GM11168 (cell line): ENCODE measurements around the gene MPP4.

ENCODE experiments used
- in situ Hi-C: fragments of 300-500 bp; cut with MboI; formaldehyde crosslinking; loops from one replicate; pipeline ENCODE4 v1.12.0; 2022; ENCODE audit warnings: low sequenced_read_pairs; ENCODE audit not compliant: unreplicated experiment

MPP4 gene, protein sequence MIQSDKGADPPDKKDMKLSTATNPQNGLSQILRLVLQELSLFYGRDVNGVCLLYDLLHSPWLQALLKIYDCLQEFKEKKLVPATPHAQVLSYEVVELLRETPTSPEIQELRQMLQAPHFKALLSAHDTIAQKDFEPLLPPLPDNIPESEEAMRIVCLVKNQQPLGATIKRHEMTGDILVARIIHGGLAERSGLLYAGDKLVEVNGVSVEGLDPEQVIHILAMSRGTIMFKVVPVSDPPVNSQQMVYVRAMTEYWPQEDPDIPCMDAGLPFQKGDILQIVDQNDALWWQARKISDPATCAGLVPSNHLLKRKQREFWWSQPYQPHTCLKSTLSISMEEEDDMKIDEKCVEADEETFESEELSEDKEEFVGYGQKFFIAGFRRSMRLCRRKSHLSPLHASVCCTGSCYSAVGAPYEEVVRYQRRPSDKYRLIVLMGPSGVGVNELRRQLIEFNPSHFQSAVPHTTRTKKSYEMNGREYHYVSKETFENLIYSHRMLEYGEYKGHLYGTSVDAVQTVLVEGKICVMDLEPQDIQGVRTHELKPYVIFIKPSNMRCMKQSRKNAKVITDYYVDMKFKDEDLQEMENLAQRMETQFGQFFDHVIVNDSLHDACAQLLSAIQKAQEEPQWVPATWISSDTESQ

DNA sequence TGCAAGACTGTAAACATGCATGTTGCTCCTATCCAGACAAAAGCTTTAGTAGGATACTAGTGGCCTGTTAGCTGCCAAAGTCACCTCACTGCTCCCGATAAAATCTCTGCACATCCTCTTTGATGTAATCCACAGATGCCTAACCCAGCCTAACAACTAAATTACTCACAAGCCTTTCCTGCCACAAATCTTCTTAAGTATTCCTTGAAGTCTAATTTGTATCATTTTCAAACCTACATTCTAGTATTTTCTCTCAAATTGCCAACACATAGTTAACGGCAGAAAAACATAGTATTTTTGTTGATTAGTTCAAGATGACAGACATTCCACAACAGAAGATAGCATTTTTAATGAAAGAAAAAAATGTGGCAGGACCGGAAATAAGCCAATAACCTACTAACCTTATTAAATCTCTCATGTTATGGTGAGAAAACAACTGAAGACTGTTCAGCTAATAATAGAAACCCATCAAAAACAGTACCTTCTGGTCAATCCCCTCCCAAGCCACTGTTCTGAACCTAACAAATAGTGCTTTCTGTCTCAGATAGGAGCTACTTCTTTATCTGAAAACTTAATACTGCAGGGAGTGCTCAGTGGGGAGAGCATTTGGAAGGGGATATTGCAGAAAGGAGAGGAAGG is at the start of gene MPP4:
MPP4 (minus strand) TSS at position 57 of the 639 bp plus-strand sequence. CDS start 4,690 bp downstream, outside the sequence.
- in situ Hi-C loops = no loop called here

DNA sequence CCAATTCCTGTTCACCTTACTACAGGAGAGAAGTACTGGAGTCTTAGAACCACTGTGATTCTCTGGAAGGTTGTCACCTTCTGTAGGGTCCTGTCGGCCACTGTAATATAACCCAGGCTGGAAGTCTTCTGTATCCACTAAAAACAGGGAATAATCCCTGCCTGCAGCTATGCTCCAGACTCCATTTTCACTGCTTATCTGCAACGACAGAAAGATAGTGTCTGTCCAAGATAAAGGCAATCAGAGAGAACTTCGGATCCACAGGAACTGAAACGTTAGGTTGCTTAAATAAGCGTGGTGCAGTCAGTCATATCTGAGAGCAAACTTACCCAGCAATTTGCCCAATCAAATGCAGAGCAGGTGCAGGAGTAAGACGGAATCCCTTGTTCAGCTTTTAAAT is 48.1 kb upstream of the MPP4 start:
- in situ Hi-C loops = no loop called here

DNA sequence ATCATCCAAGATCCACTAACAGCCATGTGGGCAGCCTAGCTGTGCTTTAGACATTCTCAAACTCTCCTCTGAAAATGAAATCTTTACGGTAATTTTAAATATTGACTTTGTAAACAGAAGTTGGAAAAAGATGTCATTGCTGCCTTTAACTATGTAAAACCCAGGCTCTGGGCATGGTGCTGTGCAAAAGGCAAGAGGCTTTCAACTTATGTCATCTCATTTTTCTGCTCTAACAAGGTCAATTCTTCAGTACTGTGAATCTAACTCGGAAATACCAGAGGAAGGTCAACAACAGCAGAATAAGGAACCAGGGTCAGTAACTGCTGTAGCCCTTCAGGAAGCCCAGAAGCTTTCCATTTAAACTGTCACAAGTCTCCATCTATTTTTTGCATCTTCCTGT is 37.0 kb upstream of the MPP4 start:
- in situ Hi-C loops = no loop called here

DNA sequence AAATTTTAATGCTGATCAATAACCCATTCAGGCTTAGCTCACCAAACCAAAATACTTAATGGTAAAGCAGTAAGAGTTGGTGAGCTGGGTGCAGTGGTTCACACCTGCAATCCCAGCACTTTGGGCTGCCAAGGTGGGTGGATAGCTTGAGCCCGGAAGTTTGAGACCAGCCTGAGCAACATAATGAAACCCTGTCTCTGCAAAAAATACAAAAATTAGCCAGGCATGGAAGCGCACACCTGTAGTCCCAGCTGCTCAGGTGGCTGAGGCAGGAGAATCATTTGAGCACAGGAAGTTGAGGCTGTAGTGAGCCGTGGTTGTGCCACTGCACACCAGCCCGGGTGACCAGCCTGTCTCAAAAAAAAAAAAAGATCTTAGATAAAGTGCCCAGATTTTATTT is 35.7 kb upstream of the MPP4 start:
- in situ Hi-C loops = no loop called here

DNA sequence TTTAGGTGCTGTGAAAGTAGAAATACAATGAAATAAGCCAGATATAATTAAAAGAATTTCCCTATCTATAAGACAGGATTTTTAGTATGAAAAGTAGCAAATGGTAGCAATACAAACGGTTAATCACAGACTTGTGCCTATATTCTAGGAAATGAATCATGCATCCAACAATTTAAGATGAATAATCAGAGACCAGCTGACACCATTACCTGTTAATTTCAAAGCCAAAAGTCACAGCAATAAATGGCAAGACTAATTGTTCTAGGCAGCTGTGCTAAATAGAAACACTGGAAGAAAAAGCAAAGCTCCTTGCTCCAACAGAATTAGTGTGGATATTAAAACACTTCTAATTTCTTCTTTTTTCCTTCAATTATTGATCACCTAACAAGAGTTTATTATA is 35.1 kb upstream of the MPP4 start:
- in situ Hi-C loops = no loop called here

DNA sequence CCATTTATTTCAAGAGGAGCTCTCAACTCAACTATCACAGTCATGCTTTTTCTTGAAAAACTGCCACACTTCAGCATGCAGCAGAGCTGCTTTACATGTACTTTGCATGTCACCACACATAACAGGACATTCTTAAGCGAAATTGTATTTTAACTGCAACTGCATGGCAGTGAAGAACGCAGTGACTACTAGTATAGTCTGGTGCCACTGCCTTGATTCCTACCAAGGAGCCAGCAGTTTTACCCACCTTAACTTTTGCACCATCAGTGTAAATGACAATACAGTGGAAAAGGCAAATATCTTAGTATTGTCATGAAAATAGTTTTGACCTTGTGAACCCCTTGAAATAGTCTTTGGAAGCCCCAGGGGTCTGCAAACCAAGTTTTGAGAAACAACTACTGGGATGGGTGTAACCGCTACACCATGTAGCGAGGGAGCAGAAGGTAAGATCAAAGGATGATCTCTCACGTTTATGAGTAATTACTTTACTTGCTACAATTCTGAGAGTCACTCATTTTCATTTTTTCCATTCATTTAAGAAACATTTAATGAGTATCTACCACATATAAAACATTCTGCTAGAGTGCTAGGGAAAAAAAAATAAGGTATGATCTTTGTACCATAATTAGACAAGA is 32.3 kb upstream of the MPP4 start:
- in situ Hi-C loops = no loop called here

DNA sequence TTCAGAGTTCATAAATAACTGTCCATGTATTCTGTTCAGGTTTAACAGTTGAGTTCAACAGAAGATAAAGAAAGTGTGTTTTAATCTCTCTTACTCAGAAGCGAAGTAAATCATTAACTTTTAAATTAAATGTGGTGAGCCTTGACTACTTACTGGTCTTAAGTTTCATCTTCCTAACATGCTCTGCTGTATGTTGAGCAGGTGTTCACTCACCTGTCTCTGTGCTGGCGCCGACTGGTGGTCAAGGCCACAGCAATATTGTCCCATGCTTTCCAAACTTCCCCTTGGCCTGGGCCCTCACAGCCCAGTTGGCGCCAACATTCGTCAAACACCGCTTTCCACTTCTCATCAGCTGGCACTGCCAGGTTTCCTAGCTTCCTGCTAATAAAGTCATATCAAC is 17.0 kb upstream of the MPP4 start:
- in situ Hi-C loops = no loop called here

DNA sequence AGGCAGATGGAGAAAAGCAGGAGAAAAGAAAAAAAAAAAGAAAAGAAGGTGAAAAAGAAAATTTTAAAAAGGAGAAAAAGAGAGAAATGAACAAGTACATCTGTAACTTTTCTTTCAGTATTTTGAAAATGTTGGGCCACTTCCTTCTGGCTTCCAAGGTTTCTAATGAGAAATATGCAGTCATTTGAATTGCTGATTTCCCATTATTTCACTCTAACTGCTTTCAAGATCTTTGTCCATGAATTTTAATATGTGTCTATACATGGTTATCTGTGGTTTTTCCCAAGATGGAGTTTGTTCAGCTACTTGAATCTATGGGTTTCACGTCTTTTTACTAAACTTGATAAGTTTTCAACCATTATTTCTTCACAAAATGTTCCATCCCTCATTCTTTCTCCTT is 14.3 kb upstream of the MPP4 start:
- in situ Hi-C loops = no loop called here

DNA sequence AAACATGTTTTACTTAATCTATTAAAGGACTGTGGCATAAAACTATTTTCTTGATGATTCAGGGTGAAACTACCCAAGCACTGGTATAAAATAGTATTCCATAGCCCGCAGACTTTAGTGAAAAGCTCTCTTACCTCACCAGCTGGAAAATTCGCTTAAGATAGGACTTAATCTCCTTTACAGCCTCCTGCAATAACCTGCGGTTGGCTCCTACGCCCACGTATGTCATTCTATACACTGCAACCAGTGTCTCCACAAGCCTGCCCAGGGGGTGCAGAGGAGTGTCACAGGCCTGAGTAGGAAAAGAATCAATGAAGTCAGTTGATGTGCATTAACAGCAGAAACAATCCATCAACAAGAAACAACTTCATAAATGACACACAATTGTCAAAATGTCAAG is 11.3 kb upstream of the MPP4 start:
- in situ Hi-C loops = no loop called here

DNA sequence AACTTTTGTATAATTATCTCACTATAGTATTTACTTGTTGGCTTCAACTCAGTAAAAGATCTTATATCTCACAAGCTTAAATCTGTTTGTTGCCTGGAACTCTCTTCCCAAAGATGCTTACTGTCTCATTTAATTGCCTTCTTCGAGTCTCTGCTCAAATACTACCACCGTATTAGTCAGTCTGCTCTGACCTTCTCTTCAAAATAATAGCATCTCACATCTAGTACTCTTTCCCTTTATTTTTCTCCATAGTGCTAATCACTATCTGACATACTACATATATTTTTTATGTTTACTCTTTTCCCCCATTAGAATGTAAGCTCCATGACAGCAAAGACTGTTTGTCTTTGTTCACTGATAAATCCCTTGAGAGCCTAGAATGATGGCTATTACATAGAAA is 10.6 kb upstream of the MPP4 start:
- in situ Hi-C loops = no loop called here

DNA sequence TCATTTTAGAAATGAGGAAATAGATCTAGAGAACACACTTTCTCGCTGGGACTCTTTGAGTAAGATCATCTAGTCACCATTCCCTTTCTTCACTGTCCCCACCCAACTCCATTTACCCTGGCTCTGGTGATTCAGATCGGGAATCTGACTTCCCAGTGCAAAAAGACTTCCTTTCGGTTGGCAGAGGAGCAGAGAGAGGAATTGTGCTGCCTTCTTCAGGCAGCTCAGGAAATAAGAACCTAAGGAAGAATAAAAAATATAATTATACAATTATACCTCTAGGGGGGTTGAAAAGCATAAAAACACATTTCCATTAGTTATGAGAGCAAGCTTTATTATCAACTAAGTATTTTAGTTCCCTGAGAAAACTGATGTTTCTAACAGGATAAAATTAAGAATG is 9.3 kb upstream of the MPP4 start:
- in situ Hi-C loops = no loop called here

DNA sequence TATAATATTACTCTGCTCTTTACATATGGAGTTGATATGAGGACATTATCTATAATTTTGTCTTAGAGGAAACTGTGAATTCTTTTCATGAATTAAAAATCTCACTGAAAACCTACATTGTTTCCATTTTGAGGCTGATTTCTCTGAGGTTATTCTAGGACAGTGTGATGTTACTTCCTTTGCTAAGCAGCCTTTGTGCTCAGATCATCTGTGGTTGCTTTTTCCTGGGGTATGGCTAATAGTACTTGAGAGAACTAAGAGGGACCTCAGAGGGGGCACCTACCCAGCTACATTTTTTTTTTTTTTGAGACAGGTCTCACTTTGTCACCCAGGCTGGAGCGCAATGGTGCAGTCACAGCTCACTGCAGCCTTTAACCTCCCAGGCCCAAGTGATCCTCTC is 8.7 kb upstream of the MPP4 start:
- in situ Hi-C loops = no loop called here

DNA sequence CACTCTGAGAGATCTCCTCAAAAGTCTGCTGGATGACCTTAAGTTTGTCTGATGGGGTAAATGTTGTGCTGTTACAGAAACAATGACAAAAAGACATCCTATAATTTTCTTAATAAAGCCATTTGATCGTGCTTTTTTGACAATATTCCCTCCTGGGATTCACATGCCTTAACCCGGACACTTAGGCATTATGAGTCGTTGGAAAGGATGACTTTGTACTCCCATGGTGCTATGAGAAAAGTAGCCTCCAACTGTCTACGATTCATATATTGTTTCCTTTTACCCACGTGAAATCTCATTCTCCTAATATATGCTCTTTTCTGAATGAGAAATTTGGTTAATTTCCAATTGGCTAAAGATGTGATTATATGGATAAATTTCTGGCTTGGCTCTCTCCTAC is 6.1 kb upstream of the MPP4 start:
- in situ Hi-C loops = no loop called here

DNA sequence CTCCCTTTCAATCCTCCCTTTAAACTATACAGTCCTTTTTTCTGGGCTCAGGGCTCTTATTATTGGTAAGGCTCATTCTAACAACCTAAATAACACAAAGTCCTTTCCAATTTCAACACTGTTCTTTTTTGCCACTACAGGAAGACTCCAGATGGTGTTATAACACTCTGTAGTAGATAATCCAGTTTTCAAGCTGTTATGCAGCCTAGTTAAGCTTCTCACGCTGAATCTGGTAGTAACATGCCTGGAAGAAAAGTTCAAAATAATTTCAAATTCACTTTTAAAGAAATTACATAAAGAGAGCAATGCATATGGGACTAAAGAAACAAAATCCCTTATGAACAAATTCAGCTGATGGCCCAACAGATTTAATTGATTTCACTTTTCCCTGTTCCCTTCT is 3.2 kb upstream of the MPP4 start:
- in situ Hi-C loops = no loop called here

DNA sequence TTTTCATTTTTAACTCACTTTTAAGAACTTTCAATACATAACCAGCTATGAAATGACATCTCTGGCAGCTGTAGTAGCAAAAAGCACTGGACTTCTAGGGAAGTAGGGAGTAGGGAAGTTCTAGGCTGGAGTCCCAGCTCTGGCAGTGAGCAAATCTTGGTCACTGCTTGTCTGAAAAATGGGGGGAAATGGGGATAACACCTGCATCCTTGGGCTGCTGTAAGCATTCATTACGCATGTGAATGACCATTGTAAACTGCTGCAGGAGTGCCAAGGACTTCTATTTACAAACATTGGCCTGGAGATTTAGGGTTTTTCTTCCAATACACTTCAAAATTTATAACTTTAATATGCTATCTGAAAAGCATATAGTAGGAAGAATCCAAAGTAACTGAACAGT is 972 bp upstream of the MPP4 start:
- in situ Hi-C loops = no loop called here

DNA sequence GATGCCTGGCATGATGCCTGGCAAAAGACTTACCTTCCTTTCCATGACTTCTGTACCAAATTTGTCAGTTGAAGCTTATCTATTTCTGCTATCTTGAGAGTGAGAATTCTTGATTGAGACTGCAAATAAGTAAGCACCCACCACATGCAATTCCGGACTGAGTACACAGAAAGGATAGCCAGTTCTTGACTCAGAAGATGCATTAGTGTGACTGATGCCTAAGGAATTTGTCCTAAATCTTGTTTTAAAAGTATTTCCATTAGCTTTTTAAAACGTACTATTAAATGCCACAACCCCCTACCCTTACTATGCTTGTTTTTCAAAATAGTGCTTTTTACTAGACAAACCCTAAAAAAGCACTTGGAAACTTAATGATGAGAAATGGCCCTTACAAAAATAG is 545 bp downstream of the MPP4 start:
- in situ Hi-C loops = no loop called here

DNA sequence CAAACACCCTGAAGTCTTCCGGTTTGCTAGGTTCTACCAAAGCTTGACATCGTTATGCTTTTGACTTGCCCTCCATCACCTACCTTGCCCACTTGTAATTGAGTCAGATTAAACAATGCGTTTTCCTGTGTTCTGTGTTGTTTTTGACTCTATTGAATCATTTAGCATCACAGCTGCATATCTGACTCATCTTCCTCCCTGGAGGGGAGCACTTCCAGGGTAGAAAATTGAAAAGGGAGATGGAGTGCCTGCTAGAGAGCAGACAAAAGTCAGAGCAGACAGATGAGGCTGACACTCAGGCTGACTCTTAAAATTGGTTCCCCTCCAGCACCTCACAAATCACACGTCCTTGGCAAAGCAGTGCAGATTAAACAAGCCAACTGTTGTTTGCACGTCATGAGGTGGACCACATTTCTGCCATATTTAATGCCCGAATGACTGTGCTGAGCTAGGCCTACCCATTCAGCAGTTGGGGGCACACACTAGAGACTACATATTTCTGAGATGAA is 2.2 kb downstream of the MPP4 start:
- in situ Hi-C loops = no loop called here

DNA sequence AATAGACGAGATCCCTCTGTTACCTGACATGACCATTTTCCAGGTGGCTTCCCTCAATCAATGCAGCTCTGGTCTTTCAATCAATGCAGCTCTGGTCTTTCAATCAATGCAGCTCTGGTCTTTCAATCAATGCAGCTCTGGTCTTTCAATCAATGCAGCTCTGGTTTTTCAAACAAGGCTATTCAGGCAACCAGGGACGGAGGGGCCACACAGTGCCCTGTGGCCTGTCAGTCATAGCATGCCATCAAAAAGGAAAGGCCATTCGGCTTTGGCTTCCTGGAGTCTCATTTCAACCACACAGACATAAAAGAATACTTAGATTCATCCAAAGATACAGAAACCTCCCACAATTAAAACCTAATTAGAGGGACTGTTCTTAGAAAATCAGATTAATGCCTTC is 13.3 kb downstream of the MPP4 start:
- in situ Hi-C loops = no loop called here

DNA sequence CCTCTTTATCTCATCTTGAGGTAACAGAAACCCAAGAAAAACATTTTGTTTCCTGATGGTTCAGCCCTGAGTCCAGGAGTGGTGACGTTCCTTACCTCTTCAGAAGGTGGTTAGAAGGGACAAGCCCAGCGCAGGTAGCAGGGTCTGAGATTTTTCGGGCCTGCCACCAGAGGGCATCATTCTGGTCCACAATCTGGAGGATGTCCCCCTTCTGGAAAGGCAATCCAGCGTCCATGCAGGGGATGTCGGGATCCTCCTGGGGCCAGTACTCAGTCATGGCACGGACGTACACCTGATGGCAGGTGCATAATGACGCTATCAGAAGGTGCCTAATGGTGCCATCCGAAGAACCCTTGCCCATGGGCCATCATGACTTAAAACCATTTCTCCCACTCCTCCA is 17.7 kb downstream of the MPP4 start:
- in situ Hi-C loops = no loop called here

DNA sequence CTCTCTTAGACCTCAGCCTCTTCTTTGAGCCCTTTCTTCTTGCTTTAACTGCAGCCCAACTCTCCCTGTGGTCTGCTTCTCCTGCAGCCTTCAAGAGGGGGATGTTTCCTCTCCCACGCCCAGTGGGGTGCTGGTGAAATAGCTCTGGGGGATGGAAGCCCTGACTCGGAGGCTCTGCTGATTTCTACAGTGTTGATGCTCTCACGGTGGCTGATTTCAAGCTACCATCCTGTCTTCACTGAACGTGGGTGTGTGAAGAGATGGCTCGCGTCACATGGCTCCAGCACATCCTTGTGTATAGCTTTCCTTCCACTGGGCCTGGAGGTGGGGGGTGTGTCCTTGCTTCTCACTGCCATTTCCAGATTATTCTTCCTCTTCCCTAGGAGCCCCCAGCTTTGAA is 20.0 kb downstream of the MPP4 start:
- in situ Hi-C loops = loop anchor here (10.0 kb wide), 1 partner anchor 1246 kb away; no protein-coding TSS in a partner anchor

DNA sequence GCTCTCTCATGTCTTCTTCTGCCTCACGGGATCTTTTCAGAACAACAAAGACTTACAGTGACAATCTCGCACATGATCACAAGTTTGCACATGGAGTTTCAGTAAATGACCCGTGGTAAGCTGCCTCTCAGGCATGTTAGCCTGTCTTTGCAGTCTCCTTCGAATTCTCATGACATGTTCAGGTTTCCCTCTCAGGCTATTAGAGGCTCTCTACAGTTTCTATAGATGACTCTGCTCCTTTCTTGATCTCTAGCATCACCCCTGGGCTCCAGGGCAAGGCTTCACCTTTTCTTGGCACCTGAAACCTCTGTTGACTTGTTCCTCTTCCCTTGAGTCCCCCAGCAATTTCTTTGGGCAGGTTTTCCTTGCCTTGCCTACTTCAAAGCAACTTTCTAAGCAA is 23.0 kb downstream of the MPP4 start:
- in situ Hi-C loops = loop anchor here (10.0 kb wide), 1 partner anchor 1249 kb away; no protein-coding TSS in a partner anchor
